HL-60/S4 treated with phorbol 12-myristate 13-acetate at 8.2 ng/mL for 4 days and 3 days (cell line): ENCODE measurements around the gene PSMG2.

Experiments used
- in situ Hi-C: fragments of 300-500 bp; cut with MboI; formaldehyde crosslinking; loops from 2 replicates; pipeline ENCODE4 v1.15.0; 2022; ENCODE audit warnings: low sequenced_read_pairs

PSMG2 gene

GRCh38 chr18:12702221-12703095, at the start of gene PSMG2, which contains the start of gene CEP76:
PSMG2 (plus strand) TSS chr18:12703042; CDS start chr18:12703108, 66 bp downstream.
CEP76 (minus strand) TSS chr18:12702723; CDS start chr18:12702548, 175 bp downstream.
- in situ Hi-C loops: loop anchor here (25.0 kb wide), 1 partner anchor 410 kb away; no protein-coding TSS in a partner anchor

- in situ Hi-C loops: no loop called here
These were observed 47.9 kb upstream of the PSMG2 start for GRCh38 chr18:12654971-12655370.

DNA sequence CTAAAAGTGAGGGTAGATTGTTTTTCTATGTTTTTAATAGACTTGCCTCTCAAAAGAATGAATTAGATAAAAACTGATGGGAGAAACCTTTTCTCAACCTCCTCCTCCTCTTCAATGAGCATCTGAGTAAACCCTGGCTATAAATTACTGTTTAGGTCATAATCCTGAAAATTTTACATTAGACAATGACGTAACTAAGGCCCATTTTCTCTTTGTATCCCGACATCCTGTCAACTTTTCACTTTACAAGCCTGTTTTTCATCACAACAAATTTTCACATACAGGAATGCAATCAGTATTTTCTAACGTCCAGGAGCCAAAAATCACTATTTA, 46.3 kb upstream of the PSMG2 start:
- in situ Hi-C loops: no loop called here

- in situ Hi-C loops: no loop called here
These were observed 45.7 kb upstream of the PSMG2 start for GRCh38 chr18:12656938-12657683.

- in situ Hi-C loops: no loop called here
These were observed 45.0 kb upstream of the PSMG2 start, which contains the start of gene SPIRE1 for GRCh38 chr18:12657684-12658425. SPIRE1 (minus strand) TSS chr18:12658107; CDS start chr18:12657866, 241 bp downstream.

DNA sequence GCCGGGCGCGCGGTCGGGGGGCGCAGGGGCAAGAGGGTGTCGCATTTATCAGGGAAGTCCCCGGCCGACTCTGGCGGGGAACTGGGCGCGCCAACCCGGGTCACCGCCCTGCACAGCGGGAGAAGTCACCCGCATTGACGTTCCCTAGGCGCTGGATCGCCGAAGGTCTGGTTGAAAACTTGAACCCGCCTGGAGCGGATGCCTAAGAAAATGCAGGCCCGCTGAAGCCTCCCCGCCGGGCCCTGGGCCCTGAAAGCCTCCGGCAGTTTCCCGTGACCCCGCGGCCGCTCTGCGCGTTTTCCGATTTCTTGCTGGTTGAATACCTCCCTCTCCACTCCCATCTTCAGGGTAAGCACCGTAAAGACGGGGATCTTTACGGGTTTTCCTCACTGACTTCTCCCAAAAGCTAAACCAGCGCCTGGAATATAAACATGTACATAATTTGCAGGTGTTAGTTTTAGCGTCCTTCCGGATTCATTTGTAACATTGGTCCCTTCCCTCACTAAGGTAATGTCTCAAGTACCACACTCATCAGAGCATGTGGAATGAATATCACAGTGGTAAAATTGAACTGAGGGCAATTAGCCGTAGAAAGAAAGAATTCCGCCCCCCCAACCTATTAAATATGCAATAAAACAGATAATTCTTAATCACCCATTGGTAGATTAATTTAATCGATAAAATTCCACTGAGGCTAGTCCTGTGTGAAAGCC, 44.3 kb upstream of the PSMG2 start:
- in situ Hi-C loops: no loop called here

- in situ Hi-C loops: loop anchor here (10.0 kb wide), 1 partner anchor 265 kb away; no protein-coding TSS in a partner anchor
These were observed 42.8 kb upstream of the PSMG2 start for GRCh38 chr18:12659904-12660605.

GRCh38 chr18:12668041-12668440, 34.8 kb upstream of the PSMG2 start:
- in situ Hi-C loops: loop anchor here (10.0 kb wide), 1 partner anchor 273 kb away; no protein-coding TSS in a partner anchor

DNA sequence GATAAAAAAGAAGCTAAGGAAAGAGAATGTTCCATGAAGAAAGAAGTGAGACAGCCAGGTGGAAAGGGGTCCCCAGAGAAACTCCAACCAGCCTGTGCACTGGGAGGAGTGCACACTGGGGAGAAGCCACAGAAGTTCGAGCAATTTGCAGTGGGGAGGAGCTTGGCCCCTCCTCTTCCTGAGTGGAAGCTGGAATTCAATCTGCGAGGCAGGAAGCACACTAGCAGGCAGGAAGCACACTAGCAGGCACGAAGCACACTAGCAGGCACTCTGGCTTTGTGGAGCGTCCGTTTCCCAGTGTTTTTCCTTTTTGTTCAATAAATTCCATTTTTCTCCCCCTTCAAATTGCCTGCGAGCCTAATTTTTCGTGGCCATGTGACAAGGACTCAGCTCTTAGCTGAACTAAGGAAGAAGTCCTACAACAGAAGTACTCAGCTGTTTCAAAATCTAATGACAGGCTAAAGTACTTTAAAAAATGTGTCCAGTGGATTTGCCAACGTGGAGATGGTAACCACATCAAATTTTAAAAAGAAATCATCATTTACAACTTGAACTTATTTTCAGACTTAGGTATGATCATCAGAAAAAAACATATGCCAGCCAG, 23.6 kb upstream of the PSMG2 start:
- in situ Hi-C loops: no loop called here

DNA sequence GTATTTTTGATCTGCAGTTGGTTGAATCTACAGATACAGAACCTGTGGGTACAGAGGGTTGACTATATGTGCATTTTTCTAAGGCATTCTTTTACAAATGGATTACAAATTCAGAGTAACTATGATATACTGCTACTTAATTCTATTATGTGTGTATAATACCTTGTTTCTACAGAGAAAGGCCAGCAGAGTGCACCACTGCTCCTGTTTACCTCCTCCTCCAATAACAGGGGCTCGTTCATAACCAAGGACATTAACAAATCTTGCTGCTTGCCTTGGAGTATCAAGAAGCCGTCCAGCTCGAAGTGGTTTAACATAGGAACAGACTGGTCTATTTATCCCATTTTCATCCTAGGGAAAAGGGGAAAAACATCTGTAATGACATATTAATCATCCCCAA, 16.7 kb upstream of the PSMG2 start:
- in situ Hi-C loops: no loop called here

GRCh38 chr18:12689256-12689850, 13.5 kb upstream of the PSMG2 start:
- in situ Hi-C loops: no loop called here

DNA sequence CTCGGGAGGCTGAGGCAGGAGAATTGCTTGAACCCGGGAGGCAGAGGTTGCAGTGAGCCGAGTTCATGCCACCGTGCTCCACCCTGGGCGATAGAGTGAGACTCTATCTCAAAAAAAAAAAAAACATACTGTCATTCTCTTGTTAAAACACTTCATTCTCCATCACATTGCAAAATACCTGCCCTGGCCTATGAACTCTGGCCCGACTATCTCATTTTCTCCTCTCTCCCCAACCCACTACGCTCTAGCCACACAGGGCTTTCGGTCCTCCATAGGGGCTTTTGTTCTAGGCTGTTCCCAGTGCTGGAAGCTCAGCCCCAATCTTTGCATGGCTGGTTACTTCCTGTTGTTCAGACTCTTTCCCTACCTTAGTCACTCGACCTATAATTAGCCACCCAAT, 10.6 kb upstream of the PSMG2 start:
- in situ Hi-C loops: no loop called here

GRCh38 chr18:12694032-12694431, 8.8 kb upstream of the PSMG2 start:
- in situ Hi-C loops: no loop called here

GRCh38 chr18:12699747-12700146, 3.1 kb upstream of the PSMG2 start:
- in situ Hi-C loops: loop anchor here (25.0 kb wide), 1 partner anchor 413 kb away; no protein-coding TSS in a partner anchor

GRCh38 chr18:12701161-12701560, 1.7 kb upstream of the PSMG2 start:
- in situ Hi-C loops: loop anchor here (25.0 kb wide), 1 partner anchor 411 kb away; no protein-coding TSS in a partner anchor

- in situ Hi-C loops: loop anchor here (25.0 kb wide), 1 partner anchor 409 kb away; no protein-coding TSS in a partner anchor
These were observed 290 bp downstream of the PSMG2 start for GRCh38 chr18:12703096-12703567.

DNA sequence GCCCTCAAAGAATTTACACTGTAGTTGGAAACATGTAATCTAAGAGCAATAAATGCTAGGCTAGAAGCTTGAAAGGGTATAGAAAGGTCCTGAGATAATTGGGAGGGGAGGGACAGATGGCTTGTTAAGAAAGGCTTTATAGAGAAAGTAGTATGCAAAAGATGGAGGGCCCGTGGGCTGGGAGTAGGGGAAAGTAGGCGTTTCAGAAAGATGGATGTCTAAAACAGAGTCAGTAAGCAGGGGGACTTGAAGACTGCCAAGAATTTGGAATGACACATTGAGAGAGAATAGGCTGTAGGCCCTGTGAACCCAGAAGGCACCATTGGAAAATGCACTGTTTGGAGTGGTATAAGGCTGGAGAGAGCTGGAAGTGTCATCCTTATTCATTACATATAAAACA, 822 bp downstream of the PSMG2 start:
- in situ Hi-C loops: loop anchor here (25.0 kb wide), 1 partner anchor 409 kb away; no protein-coding TSS in a partner anchor

GRCh38 chr18:12711446-12711845, 8.6 kb downstream of the PSMG2 start:
- in situ Hi-C loops: loop anchor here (25.0 kb wide), 1 partner anchor 401 kb away; no protein-coding TSS in a partner anchor
